Ectodermal cell (in vitro differentiated cells): ENCODE results near the gene DQX1.

Source experiments
- H3K27ac ChIP-seq: 2 replicates; pipeline ENCODE4 v1.7.0; 2013; ENCODE audit warnings: mild to moderate bottlenecking, low read depth, low read length; ENCODE audit not compliant: insufficient read depth, poor library complexity, severe bottlenecking
- H3K27me3 ChIP-seq: 2 replicates; pipeline ENCODE4 v1.7.0; 2013; ENCODE audit warnings: mild to moderate bottlenecking, low read length; ENCODE audit not compliant: insufficient read depth, control insufficient read depth, poor library complexity, severe bottlenecking
- H3K36me3 ChIP-seq: one replicate; pipeline ENCODE4 v1.7.0; 2013; ENCODE audit warnings: low read length; ENCODE audit not compliant: control insufficient read depth, insufficient read depth
- H3K4me1 ChIP-seq: one replicate; pipeline ENCODE4 v1.7.0; 2013; ENCODE audit warnings: low read length; ENCODE audit not compliant: control insufficient read depth, insufficient read depth
- H3K4me3 ChIP-seq: 2 replicates; pipeline ENCODE4 v1.7.0; 2013; ENCODE audit warnings: low read depth, low read length, control low read depth; ENCODE audit not compliant: insufficient read depth
- H3K9me3 ChIP-seq: 2 replicates; pipeline ENCODE4 v1.7.0; 2013; ENCODE audit warnings: mild to moderate bottlenecking, low read length, moderate library complexity; ENCODE audit not compliant: control insufficient read depth
- WGBS, 2 experiments: methylation state at CpG; one replicate each; pipeline ENCODE4 v1.1.7; 2013; ENCODE audit warnings: missing lambda C conversion rate in 2 of 2; 5-methylcytosine and 5-hydroxymethylcytosine counted together

Gene DQX1

DNA sequence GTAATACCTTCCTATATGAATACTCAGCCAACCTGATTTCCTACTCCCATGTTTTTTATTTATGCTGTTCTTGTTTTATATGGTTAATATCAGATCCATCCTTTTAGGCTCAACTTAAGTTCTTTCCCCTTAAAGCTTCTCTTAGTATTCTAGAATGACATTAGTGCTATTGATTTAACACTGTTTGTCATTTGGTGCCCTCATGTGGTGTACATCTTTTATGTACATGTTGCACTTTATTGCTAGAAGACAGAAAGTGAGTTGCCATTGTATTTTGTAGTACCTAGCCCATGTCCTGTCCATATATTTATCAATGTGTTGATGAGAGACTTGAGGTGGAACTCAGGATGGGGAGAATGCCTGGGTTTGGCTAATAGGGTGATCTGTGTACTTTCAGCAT, 6.2 kb upstream of the DQX1 start:
- H3K4me3 ChIP-seq: no peak overlapping the region

DNA sequence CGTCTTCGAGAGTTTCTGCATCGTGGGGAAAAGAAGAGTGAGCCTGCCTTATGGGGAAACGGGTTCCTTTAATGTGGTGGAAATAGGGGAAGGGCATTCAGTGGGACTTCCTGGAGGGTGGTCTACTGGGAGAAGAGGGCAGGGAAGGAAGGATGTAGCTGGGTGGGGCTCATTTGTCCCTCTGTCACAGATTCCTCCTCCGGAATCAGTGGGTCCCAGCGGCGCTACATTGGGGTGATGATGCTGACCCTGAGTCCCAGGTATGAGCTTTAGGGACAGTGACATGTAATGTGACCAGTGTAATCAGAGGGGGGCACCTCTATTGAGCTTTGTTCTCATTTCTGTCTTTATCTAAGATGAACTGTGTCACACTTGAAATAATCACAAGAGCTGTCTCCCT, 5.6 kb upstream of the DQX1 start:
- Histone ChIP-seq H3K4me1 (peaks cover 8% of the 10 kb centered on the region), H3K27me3 (no peaks in the 10 kb centered on the region), H3K9me3 (no peaks in the 10 kb centered on the region), H3K4me3 (no peak overlapping the region), H3K36me3 (peaks cover 23% of the 10 kb centered on the region), H3K27ac (no peak overlapping the region)
- WGBS, 2 experiments: 88 to 89% methylated on average over 7 of the region's 7 CpGs

More for the DNA sequence above, 6.2 kb upstream of the DQX1 start:
- Histone ChIP-seq H3K9me3 (no peaks in the 10 kb centered on the region), H3K27ac (no peak overlapping the region), H3K4me1 (peaks cover 8% of the 10 kb centered on the region), H3K27me3 (no peaks in the 10 kb centered on the region), H3K36me3 (peaks cover 17% of the 10 kb centered on the region)

DNA sequence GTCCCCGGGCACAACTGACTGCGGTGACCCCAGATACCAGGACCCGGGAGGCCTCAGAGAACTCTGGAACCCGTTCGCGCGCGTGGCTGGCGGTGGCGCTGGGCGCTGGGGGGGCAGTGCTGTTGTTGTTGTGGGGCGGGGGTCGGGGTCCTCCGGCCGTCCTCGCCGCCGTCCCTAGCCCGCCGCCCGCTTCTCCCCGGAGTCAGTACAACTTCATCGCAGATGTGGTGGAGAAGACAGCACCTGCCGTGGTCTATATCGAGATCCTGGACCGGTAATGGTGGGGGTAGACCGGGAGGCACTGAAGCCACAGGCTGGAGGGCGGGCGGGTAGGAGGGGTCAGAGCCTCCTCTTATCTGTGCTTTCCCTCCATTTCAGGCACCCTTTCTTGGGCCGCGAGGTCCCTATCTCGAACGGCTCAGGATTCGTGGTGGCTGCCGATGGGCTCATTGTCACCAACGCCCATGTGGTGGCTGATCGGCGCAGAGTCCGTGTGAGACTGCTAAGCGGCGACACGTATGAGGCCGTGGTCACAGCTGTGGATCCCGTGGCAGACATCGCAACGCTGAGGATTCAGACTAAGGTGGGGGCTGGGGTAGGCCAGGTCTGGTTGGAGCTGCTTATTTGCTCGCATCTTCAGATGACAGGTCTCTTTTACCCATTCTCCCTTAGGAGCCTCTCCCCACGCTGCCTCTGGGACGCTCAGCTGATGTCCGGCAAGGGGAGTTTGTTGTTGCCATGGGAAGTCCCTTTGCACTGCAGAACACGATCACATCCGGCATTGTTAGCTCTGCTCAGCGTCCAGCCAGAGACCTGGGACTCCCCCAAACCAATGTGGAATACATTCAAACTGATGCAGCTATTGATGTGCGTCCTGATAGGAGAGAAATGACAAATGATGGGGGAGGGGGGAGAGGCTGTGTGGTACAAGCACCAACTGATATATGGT, 4.5 kb upstream of the DQX1 start:
- Histone ChIP-seq H3K4me3 (peak overlapping the region; percentile 97), H3K4me1 (peaks cover 8% of the 10 kb centered on the region), H3K36me3 (peaks cover 26% of the 10 kb centered on the region), H3K9me3 (no peaks in the 10 kb centered on the region), H3K27me3 (no peaks in the 10 kb centered on the region), H3K27ac (no peak overlapping the region)
- 13 to 15% methylated on average over 54 of the region's 54 CpGs for WGBS, 2 experiments

DNA sequence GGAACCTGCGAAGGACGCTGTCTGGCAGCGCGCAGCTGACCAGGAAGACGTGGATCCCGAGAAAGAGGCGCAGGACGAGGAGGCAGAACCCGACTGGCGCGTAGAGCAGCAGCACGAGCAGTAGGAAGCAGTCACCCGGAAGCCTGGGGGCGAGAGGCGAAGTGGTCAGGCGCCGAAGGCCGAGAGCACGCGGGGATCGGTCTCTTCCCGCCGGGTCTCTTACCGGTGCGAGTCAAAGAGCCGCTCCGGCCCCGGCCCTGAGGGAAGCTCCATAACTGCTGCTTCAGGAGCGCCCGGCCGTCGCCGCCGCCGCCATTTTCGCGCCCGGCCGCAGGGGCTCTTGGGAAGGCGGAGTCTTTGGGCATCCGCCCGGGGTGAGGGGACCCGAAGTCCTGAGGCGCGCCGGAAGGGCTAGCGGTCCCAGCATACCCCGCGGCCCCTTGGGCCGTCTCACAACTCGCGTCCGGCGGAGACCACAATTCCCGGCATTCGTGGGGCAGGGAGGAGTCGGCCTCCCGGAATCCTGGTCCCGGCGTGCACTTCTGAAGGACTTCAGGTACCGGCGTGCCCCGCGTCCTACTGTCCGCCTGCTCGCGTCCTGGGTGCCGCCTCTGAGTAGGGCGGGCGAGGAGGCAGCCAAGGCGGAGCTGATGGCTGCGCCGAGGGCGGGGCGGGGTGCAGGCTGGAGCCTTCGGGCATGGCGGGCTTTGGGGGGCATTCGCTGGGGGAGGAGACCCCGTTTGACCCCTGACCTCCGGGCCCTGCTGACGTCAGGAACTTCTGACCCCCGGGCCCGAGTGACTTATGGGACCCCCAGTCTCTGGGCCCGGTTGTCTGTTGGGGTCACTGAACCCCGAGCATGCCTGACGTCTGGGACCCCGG, 3.6 kb upstream of the DQX1 start, which contains the start of the genes AUP1 and HTRA2:
TSS of gene AUP1 (minus strand) at position 350 of the 882 bp plus-strand sequence. CDS start at position 273, 77 bp downstream.
TSS of gene HTRA2 (plus strand) at position 577 of the 882 bp plus-strand sequence. CDS start at position 651, 74 bp downstream.
- WGBS, 2 experiments: 0% methylated on average over 87 of the region's 87 CpGs
- no peaks in the 10 kb centered on the region for H3K27me3 ChIP-seq
- H3K27ac ChIP-seq: no peak within 1 kb of the TSS
- no peaks in the 10 kb centered on the region for H3K9me3 ChIP-seq
- peak within 1 kb of the TSS; percentile 97 for H3K4me3 ChIP-seq
- peaks cover 8% of the 10 kb centered on the region for H3K4me1 ChIP-seq
- peaks cover 26% of the 10 kb centered on the region for H3K36me3 ChIP-seq

DNA sequence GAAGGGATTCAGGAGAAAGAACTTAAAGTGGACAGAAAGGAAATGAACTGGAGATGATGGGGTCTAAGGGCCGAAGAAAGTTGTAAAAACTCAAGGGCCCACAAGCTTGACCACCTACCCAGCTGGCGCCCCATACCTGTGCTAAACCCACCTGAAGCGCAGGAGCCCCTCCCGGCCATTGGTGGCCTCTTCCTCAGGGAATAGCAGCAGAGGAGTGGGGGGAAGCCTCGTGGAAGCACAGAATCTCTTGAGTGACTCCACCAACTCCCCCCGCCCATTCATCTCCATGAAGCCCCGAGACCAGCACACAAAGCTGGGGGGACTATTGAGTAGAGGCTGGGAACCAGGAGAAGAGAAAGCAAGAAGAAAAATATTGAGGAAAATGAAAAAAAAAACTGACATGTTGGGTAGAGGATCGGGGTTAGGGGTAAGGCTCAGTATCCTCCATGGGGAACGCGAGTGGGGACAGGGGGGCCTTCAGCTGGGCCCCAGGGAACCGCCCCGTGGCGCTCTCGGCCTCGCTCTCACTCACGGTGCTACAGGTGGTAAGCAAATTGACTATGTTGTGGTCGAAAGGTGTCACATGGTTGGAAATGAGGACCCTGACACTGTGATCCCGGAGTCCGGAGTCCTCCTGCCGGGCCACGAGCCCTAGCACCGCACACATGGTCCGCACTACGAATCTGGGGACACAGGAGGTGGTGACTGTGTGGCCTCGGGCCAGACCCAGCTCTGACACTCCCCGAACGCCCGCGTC, 2.7 kb upstream of the DQX1 start:
- H3K9me3 ChIP-seq: no peaks in the 10 kb centered on the region
- H3K4me3 ChIP-seq: peak overlapping the region; percentile 97
- no peak overlapping the region for H3K27ac ChIP-seq
- peaks cover 26% of the 10 kb centered on the region for H3K36me3 ChIP-seq
- H3K4me1 ChIP-seq: peaks cover 8% of the 10 kb centered on the region
- H3K27me3 ChIP-seq: no peaks in the 10 kb centered on the region
- WGBS, 2 experiments: 15 to 18% methylated on average over 28 to 29 of the region's 29 CpGs

DNA sequence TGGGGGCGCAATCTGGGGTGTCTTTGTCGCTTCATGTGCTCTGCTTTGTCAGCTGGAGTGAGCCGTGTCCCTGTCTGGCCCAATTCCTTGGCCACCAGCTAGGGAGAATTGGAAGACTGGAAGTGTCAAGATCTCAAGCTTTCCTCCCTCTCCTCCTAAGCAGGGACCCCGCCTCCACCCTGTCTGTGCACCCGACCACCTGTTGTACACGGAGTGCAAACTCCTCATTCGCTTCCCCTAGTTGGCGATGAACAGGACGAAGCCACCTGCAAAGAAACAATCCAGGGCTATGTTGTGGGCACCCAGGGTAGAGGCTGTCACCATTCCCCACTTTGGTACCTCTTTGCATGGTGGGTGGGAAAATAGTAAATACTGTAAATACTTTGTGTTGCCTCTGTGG, 1.7 kb upstream of the DQX1 start:
- Histone ChIP-seq H3K4me3 (no peak overlapping the region), H3K9me3 (no peaks in the 10 kb centered on the region), H3K4me1 (peaks cover 8% of the 10 kb centered on the region), H3K27ac (no peak overlapping the region), H3K36me3 (peaks cover 23% of the 10 kb centered on the region), H3K27me3 (no peaks in the 10 kb centered on the region)
- WGBS, 2 experiments: 94 to 95% methylated on average over 9 of the region's 9 CpGs

DNA sequence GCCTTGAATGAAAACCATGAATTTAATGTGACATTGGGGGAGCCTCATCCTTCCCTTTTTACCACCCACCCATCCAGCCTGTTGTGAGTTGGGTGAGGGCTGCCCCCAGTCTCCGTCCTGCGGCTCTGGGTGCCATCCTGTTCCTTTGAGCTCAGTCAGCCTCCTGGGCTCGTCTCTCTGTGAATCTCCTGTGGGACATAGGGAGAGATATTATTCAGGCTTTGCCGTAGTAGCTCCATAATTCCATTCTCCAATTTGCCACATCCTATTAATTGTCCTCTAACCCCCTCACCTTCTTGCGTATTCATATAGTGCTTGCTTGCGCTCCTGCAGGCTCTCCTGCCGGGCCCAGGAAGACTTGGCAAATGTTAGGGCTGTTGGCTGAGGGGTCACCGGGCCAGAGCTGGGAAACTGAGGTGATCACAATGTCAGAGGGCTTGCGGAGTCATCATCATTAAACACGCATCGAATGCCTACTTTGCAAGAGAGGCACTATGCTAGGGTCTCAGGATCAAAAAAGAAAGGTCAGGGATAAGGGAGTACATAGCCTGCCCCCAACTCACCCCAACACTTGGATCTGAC, 709 bp upstream of the DQX1 start:
- Histone ChIP-seq H3K9me3 (no peaks in the 10 kb centered on the region), H3K4me3 (no peak overlapping the region), H3K36me3 (peaks cover 18% of the 10 kb centered on the region), H3K4me1 (peaks cover 8% of the 10 kb centered on the region), H3K27me3 (peaks cover 4% of the 10 kb centered on the region), H3K27ac (no peak overlapping the region)
- WGBS, 2 experiments: 97% methylated on average over 11 of the region's 11 CpGs

DNA sequence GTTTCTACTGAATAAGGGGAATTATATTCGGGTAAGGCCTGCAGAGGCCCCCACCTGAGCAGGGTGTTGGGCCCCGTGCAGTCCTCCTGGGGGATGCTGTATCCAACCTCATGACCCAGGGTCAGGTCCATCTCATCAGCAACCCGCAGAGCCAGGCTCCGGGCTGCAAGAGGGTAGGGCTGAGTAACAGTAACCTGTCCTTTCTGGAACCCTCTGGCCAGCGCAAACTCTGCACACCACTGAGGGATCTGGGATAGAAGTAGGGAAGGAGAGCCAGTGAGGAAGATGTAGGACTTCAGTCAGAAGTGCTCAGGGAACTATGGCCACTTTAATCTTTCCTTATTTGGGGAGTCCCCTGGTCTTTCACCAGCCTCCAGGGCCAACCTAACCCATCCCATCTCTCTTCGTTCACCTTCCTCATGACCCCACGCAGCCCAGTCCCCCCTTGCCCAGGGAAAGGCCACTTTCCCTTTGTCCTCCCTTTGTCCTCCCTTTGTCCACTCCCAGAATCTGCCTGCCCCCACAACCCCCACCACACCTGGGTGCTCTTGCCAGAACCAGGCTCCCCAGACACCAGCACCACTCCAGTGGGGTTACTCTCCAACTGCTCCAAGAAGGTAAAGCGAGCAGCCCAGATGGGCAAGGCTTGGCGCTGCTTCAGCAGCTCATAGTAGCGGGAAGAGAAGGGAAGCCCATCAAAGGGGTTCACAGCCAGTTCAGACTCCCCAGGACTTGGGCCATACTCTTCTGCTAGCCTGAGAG, 895 bp downstream of the DQX1 start:
- 91 to 95% methylated on average over 10 of the region's 10 CpGs for WGBS, 2 experiments
- H3K9me3 ChIP-seq: no peaks in the 10 kb centered on the region
- H3K4me1 ChIP-seq: peaks cover 8% of the 10 kb centered on the region
- peaks cover 18% of the 10 kb centered on the region for H3K27me3 ChIP-seq
- H3K36me3 ChIP-seq: peaks cover 18% of the 10 kb centered on the region
- no peak overlapping the region for H3K27ac ChIP-seq
- no peak overlapping the region for H3K4me3 ChIP-seq

DNA sequence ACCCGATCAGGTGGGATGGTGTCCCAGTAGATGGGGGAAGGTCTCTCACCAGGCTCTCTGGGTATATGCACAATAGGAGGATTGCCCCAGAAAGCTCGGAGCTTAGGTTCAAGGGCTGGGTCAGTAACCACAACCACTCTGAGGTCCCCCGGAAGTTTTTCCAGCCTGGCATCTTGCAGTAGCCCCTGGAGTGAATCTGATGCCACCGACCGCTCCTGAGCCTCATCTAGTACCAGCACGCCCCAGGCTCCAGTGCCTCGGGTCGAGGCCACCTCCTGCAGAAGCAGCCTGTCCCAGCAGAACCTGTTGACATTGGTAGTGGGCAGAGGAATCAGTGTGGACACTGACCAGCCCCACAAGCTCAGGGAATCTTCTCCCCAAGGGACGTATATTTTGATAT, 2.0 kb downstream of the DQX1 start:
- H3K36me3 ChIP-seq: peaks cover 18% of the 10 kb centered on the region
- peaks cover 8% of the 10 kb centered on the region for H3K4me1 ChIP-seq
- H3K4me3 ChIP-seq: no peak overlapping the region
- no peaks in the 10 kb centered on the region for H3K9me3 ChIP-seq
- WGBS, 2 experiments: 92 to 93% methylated on average over 9 of the region's 9 CpGs
- H3K27me3 ChIP-seq: peaks cover 30% of the 10 kb centered on the region
- no peak overlapping the region for H3K27ac ChIP-seq
